Kidney glomerular epithelial cell (primary cell): ENCODE data around the gene APOL2.
"Not testable (repeated sequence)": the region's sequence is repeated elsewhere in the genome, so short reads cannot be mapped to it uniquely, and the experiment has no call there.

Experiments used
- DNase-seq: peaks from one replicate; lab custom pipeline; 2025; lab: John Stamatoyannopoulos, UW

The APOL2 gene

DNA sequence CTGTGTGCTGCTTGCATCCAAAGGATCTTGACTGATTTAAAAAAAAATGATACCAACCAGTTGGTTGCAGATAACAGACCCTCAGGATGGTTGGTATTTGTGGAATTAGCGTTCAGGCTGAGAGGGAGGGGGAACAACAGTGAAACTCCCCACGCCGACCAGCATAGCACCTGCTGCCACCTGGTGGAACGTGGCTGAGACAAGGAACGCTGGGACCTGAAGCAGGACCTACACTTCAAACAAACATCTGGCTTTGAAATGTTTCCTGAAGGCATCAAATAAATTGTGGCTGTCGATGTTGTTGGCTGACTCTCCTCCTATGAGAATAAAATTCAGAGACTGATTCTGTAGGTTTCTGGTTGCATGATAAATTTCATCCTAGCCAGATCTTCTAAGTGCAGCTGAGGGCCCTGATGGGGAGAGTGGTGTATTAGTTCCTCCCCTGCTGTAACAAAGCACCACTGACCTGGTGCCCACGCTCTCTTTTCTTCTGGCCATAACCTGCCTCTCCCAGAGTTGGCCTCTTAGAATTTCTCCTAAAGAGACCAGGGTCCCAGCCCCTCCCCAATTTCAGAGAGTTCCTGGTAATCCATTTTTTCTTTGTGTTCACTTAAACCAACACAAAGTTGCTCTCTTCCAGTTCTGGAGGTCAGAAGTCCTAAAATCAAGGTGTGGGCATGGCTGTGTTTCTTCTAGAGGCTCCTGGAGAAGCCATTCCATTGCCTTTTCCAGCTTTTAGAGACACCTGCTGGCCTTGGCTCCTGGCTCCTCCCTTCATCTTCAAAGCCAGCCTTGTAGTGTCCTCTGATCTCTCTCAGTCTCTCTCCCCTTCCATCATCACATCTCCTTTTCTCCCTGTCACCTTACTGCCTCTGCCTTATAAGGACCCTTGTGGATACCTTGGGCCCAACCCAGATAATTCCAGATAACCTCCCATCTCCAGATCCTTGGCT, 17.3 kb downstream of the APOL2 start:
- DNase-seq: peak; percentile 17

GRCh38 chr22:36220451-36220921, 18.8 kb downstream of the APOL2 start:
- DNase-seq: no peak

DNA sequence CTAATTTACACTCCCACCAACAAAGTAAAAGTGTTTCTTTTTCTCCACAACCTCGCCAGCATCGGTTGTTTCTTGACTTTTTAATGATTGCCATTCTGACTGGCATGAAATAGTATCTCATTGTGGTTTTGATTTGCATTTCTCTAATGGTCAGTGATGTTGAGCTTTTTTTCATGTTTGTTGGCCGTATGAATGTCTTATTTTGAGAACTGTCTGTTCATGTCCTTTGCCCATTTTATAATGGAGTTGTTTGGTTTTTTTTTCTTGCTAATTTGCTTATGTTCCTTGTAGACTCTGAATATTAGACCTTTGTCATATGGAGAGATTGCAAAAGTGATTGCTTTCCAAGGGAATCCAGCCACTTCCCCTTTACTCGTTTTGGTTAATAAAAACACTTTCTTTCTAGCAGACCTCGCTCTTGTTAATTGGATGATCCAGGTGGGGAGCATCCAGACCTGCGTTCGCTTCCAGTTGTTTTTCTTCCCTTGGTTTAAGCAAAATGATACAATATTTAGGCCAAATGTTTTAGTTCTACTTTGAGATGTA, 20.6 kb downstream of the APOL2 start:
- DNase-seq: no peak

DNA sequence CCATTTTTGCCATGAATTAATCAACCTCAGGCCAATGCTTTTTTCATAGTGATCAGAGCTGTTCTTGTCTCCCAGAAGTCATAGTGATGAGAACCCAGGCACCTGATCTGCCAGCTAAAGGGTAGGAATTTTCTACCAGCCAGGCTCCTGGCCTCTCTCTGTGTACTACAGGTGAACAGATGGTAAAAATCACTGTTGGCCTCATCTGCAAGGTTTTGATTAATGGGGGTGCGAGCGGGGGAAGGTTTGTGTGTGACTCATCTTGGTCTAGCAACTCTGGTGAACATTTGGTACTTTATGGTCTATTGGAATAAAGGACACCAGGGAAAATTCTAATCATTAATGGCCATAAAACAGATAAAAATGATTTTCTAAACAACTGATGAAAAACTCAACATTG, 23.3 kb downstream of the APOL2 start:
- DNase-seq: no peak

GRCh38 chr22:36213586-36213985, 25.7 kb downstream of the APOL2 start:
- no peak for DNase-seq

- no peak for DNase-seq
Measured at GRCh38 chr22:36212901-36213300, 26.4 kb downstream of the APOL2 start.

- DNase-seq: peak; percentile 22
Measured at GRCh38 chr22:36211237-36211861, 28.0 kb downstream of the APOL2 start.

- no peak for DNase-seq
Measured at GRCh38 chr22:36210224-36210623, 29.1 kb downstream of the APOL2 start.

DNA sequence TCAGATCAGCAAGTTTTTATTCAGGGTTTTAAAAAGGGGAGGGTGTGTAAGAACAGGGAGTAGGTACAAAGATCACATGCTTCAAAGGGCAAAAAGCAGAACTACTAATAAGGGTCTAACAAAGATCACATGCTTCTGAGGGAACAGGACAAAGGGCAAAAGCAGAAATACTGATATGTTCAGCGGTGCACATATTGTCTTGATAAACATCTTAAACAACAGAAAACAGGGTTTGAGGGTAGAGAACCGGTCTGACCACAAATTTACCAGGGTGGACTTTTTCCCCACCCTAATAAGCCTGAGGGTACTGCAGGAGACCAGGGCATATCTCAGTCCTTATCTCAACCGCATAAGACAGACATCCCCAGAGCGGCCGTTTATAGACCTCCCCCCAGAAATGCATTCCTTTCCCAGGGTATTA, 29.8 kb downstream of the APOL2 start:
- DNase-seq: not testable (repeated sequence)

GRCh38 chr22:36208914-36209313, 30.4 kb downstream of the APOL2 start:
- DNase-seq: no peak

- no peak for DNase-seq
Measured at GRCh38 chr22:36208162-36208765, 31.1 kb downstream of the APOL2 start.

DNA sequence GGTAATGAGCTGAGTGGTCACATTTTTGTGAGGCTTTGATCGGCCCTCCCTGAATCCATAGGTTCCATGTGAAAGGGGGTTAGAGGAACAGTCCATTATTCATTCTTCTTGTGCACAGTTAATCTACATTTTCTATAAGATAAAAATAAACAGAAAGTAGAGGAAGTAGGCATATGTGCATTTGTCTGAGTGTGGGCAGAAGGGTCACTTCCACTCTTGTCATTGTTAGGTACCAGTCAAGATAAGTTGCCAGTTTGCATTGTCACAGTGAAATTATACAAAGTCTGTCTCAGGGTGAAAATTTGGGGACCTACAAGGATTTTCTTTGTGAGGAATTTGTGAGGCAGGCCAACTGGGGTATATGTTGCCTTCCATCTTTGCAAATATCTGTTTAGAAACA, 33.1 kb downstream of the APOL2 start:
- no peak for DNase-seq

- DNase-seq: not testable (repeated sequence)
Measured at GRCh38 chr22:36205573-36205972, 33.8 kb downstream of the APOL2 start.

DNA sequence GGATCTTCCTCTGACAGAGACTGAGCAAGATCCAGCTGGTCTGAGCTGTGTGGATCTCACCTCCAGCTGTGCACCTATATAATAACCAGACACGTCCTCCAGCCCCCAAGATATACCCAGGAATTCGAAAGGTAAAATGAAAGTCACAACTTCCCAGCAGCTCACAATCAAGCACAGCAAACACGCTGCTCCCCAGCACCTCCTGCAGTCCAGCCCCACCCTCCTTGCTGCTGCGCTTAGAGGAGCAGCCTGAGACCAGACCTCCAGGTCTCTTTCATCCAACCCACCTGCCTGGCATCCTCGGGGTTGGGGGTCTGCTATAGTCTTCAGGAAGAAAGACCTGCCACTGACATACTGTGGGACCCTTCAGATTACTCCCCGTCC, 34.7 kb downstream of the APOL2 start:
- DNase-seq: no peak

GRCh38 chr22:36204001-36204631, 35.2 kb downstream of the APOL2 start:
- no peak for DNase-seq

GRCh38 chr22:36203441-36203840, 35.9 kb downstream of the APOL2 start:
- not testable (repeated sequence) for DNase-seq

- not testable (repeated sequence) for DNase-seq
Measured at GRCh38 chr22:36202906-36203305, 36.4 kb downstream of the APOL2 start.

- no peak for DNase-seq
Measured at GRCh38 chr22:36201630-36202319, 37.6 kb downstream of the APOL2 start, which contains the start of gene APOL4. Gene APOL4 (minus strand): TSS chr22:36201809. CDS start chr22:36201734, 75 bp downstream.

- not testable (repeated sequence) for DNase-seq
Measured at GRCh38 chr22:36201025-36201424, 38.3 kb downstream of the APOL2 start.

GRCh38 chr22:36199001-36199551, 40.3 kb downstream of the APOL2 start:
- no peak for DNase-seq

GRCh38 chr22:36198536-36198935, 40.8 kb downstream of the APOL2 start:
- DNase-seq: no peak
